Epithelial cell of proximal tubule (primary cell): ENCODE results near the gene HNRNPAB. TPM values are rescaled to one million over a fixed set of nuclear protein-coding genes. Genes with fewer than 3 reads are reported as not detected.

Experiments used
- DNase-seq: peaks from one replicate; pipeline ENCODE4 v3.0.0-alpha.2; 2011; ENCODE audit warnings: low read depth
- H3K4me3 ChIP-seq: 2 replicates; pipeline ENCODE4 v1.5.1; 2011; ENCODE audit warnings: low read depth, mild to moderate bottlenecking, low read length
- CTCF ChIP-seq: conservative IDR thresholded peaks from 2 replicates; pipeline ENCODE4 v1.5.1; 2012; ENCODE audit warnings: low read depth, mild to moderate bottlenecking, low read length
- total RNA-seq: library from RNA; depleted of rRNA; stranded (reverse); fragments of >200 nt; gene quantifications from 2 replicates; pipeline ENCODE4 v1.2.3, GENCODE V29; 2015

HNRNPAB gene
- total RNA-seq, 1 donor from 2014 or later: 189 TPM

GRCh38 chr5:178186427-178186826, 17.9 kb upstream of the HNRNPAB start:
- DNase-seq: no peak
- no peak overlapping the region for H3K4me3 ChIP-seq

GRCh38 chr5:178187014-178187413, 17.3 kb upstream of the HNRNPAB start, which contains the start of gene GMCL2:
Gene GMCL2 (minus strand): TSS chr5:178187371. CDS start chr5:178187299, 72 bp downstream.
- no peak within 1 kb of the TSS for H3K4me3 ChIP-seq
- TF ChIP-seq CTCF: no peak
- DNase-seq: no peak

More at GRCh38 chr5:178186427-178186826, 17.9 kb upstream of the HNRNPAB start:
- TF ChIP-seq CTCF: no peak

DNA sequence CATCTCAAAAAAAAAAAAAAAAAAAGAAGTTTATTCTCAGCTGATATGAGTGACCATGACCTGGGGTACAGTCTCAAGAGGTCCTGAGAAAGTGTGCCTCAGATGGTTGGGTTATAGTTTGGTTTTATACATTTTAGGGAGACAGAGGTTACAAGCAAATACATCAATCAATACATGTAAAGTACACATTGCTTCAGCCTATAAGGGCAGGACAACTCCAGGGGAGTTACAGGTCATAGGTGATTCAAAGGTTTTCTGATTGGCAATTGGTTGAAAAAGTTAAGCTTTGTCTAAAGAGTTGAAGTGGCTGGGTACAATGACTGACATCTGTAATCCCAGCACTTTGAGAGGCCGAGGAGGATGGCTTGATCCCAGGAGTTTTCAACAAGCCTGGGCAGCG, 14.9 kb upstream of the HNRNPAB start:
- no peak for TF ChIP-seq CTCF
- DNase-seq: no peak
- H3K4me3 ChIP-seq: no peak overlapping the region

DNA sequence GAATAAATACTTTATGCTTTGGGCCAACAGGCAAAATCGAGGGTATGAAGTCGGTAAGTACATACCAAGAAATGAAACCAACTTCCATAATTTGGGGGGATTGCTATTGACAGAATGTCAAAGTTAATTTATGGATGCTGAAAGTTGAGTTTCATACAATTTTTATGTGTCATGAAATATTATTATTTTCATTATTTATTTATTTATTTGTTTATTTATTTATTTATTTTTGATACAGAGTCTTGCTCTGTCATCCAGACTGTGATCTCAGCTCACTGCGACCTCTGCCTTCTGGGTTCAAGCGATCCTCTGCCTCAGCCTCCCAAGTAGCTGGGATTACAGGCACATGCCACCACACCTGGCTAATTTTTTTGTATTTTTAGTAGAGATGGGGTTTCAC, 12.7 kb upstream of the HNRNPAB start:
- no peak overlapping the region for H3K4me3 ChIP-seq
- no peak for DNase-seq
- TF ChIP-seq CTCF: no peak

- DNase-seq: no peak
- TF ChIP-seq CTCF: no peak
- H3K4me3 ChIP-seq: no peak overlapping the region
These were observed 12.1 kb upstream of the HNRNPAB start for GRCh38 chr5:178192244-178192643.

- no peak overlapping the region for H3K4me3 ChIP-seq
- no peak for TF ChIP-seq CTCF
- no peak for DNase-seq
These were observed 11.5 kb upstream of the HNRNPAB start for GRCh38 chr5:178192787-178193186.

GRCh38 chr5:178193251-178193809, 11.0 kb upstream of the HNRNPAB start:
- no peak for TF ChIP-seq CTCF
- no peak for DNase-seq
- no peak overlapping the region for H3K4me3 ChIP-seq
